K562 (cell line): ENCODE results near the gene NDUFB3. TPM values are rescaled to one million over a fixed set of nuclear protein-coding genes. Genes with fewer than 3 reads are reported as not detected.

Experiments used
- CBFA2T3 ChIP-seq: fragments of 450-650 bp; IDR thresholded peaks from 2 replicates; pipeline ENCODE4 v1.6.1; 2017
- HDAC1 ChIP-seq, 2 experiments: fragments of 450-650 bp; IDR thresholded peaks; 2 replicates each; pipeline ENCODE4 v1.6.1; 2016 to 2017; ENCODE audit warnings: inconsistent platforms in 1 of 2, mild to moderate bottlenecking in 1 of 2, moderate library complexity in 1 of 2
- MECOM ChIP-seq: fragments of 250-450 bp; sonication (Bioruptor Pico); IDR thresholded peaks from 2 replicates; pipeline ENCODE4 v1.8.0; 2022; ENCODE audit warnings: inconsistent platforms
- SRSF3 ChIP-seq: fragments of 200-400 bp; formaldehyde crosslinking; IDR thresholded peaks from 2 replicates; pipeline ENCODE4 v1.6.1; 2016; ENCODE audit warnings: mild to moderate bottlenecking, low read length, moderate library complexity; ENCODE audit not compliant: insufficient read depth
- TAF9B ChIP-seq: fragments of 450-650 bp; IDR thresholded peaks from 2 replicates; pipeline ENCODE4 v1.6.1; 2018; ENCODE audit warnings: mild to moderate bottlenecking; ENCODE audit not compliant: partially characterized antibody
- USF2 ChIP-seq: sonication (generic); formaldehyde crosslinking; IDR thresholded peaks from 2 replicates; pipeline ENCODE4 v1.5.0; 2020; ENCODE audit warnings: missing genetic modification reagents
- ZNF639 ChIP-seq, 2 experiments: fragments of 200-800 bp in 1 of 2; sonication (Bioruptor generic) in 1 of 2; sonication (generic) in 1 of 2; formaldehyde crosslinking in 1 of 2; IDR thresholded peaks in 1 of 2; conservative IDR thresholded peaks in 1 of 2; 2 replicates each; pipeline versions ENCODE4 v1.5.0 to v1.6.1; 2016 to 2020; ENCODE audit warnings: missing compliant biosample characterization in 1 of 2, missing genetic modification characterization in 1 of 2, missing genetic modification reagents in 1 of 2
- polyA plus RNA-seq, 8 experiments: library from polyadenylated mRNA; depleted of rRNA in 4 of 8; stranded (reverse) in 5 of 8; unstranded in 3 of 8; fragments of >200 nt; fragmentation: Nextera tagmentation in 2 of 8; fragmentation: Illumina TruSeq in 1 of 8; extraction: Ambion mirVana in 2 of 8; extraction: Trizol in 1 of 8; gene quantifications; 2 replicates each; pipeline versions ENCODE4 v1.2.1 to v1.2.3, GENCODE V29; 2011 to 2014; ENCODE audit warnings: inconsistent platforms in 1 of 8, missing spikeins in 1 of 8
- total RNA-seq, 7 experiments: library from RNA; depleted of rRNA in 6 of 7; stranded (reverse); fragments of >200 nt in 6 of 7; fragmentation: Illumina TruSeq in 2 of 7; extraction: Trizol in 2 of 7; gene quantifications; 2 replicates each; pipeline versions ENCODE4 v1.2.1 to v1.2.3, GENCODE V29; 2011 to 2021; ENCODE audit warnings: low replicate concordance in 1 of 7

The NDUFB3 gene
- total and polyA plus RNA-seq, 9 of the 15 experiments (the other 6 are each of a cell fraction or from before 2014, with no cell fraction given): 126 to 786 (median 156) TPM

- TF ChIP-seq USF2 (CRISPR knock-in tag): peak; percentile 20; the same call in 1 of the 2 replicates
- peak; percentile 33 for TF ChIP-seq TAF9B
- TF ChIP-seq ZNF639 (CRISPR knock-in tag; conservative IDR thresholded peaks at IDR 0.05 in 1 of 2, IDR thresholded peaks at IDR 0.05 in 1 of 2): peak in 1 of 2 experiments; percentile 42; a peak in 1 of 4 replicates
- TF ChIP-seq MECOM (CRISPR knock-in tag): peak; percentile 83; the same call in 1 of the 2 replicates
- TF ChIP-seq SRSF3: no peak
- TF ChIP-seq CBFA2T3: peak; percentile 54
- TF ChIP-seq HDAC1 (IDR thresholded peaks at IDR 0.05): peak in 1 of 2 experiments; percentile 27; a peak in 1 of 4 replicates
Measured at GRCh38 chr2:201122276-201122675, 50.5 kb downstream of the NDUFB3 start (continued).
